HEK293T (cell line): ENCODE measurements around the gene RAB3A.
A peak's percentile ranks its signal among the peaks of the same experiment; 100 is the strongest.

Source experiments
- CTCF ChIA-PET: fragments of 350-600 bp; formaldehyde crosslinking; extraction: SDS; loops from one replicate; lab custom pipeline; 2021; ENCODE audit warnings: antibody characterized with exemption, inconsistent platforms; lab: Yijun Ruan, JAX
- POLR2A ChIA-PET: fragments of 350-600 bp; formaldehyde crosslinking; extraction: SDS; loops from one replicate; lab custom pipeline; 2020; ENCODE audit warnings: antibody characterized with exemption, inconsistent platforms; lab: Yijun Ruan, JAX
- DNase-seq: peaks from one replicate; pipeline ENCODE4 v3.0.0; 2012; ENCODE audit warnings: mixed read lengths; ENCODE audit errors: extremely low spot score
- ARNT ChIP-seq: fragments of 450-650 bp; IDR thresholded peaks from 2 replicates; pipeline ENCODE4 v1.6.1; 2017; ENCODE audit warnings: mild to moderate bottlenecking
- BHLHE40 ChIP-seq: fragments of 450-650 bp; IDR thresholded peaks from 2 replicates; pipeline ENCODE4 v1.6.1; 2016; ENCODE audit warnings: mild to moderate bottlenecking, moderate library complexity, borderline replicate concordance
- CTBP1 ChIP-seq: fragments of 450-650 bp; IDR thresholded peaks from 2 replicates; pipeline ENCODE4 v1.6.1; 2016; ENCODE audit warnings: borderline replicate concordance
- ELF4 ChIP-seq: fragments of 450-650 bp; IDR thresholded peaks from 2 replicates; pipeline ENCODE4 v1.6.1; 2017; ENCODE audit warnings: antibody characterized with exemption
- FOXA1 ChIP-seq: fragments of 450-650 bp; IDR thresholded peaks from 2 replicates; pipeline ENCODE4 v1.6.1; 2016; ENCODE audit warnings: mild to moderate bottlenecking
- FOXK2 ChIP-seq: fragments of 450-650 bp; IDR thresholded peaks from 2 replicates; pipeline ENCODE4 v1.6.1; 2016; ENCODE audit warnings: mild to moderate bottlenecking
- FOXM1 ChIP-seq: fragments of 450-650 bp; IDR thresholded peaks from 2 replicates; pipeline ENCODE4 v1.6.1; 2017; ENCODE audit warnings: mild to moderate bottlenecking, borderline replicate concordance
- HDGF ChIP-seq: fragments of 450-650 bp; IDR thresholded peaks from 2 replicates; pipeline ENCODE4 v1.6.1; 2017; ENCODE audit warnings: antibody characterized with exemption, borderline replicate concordance
- L3MBTL2 ChIP-seq: fragments of 450-650 bp; conservative IDR thresholded peaks from 2 replicates; pipeline ENCODE4 v1.6.1; 2016; ENCODE audit warnings: mild to moderate bottlenecking
- LEF1 ChIP-seq: fragments of 450-650 bp; IDR thresholded peaks from 2 replicates; pipeline ENCODE4 v1.6.1; 2017; ENCODE audit warnings: mild to moderate bottlenecking, borderline replicate concordance
- NFRKB ChIP-seq: fragments of 450-650 bp; IDR thresholded peaks from 2 replicates; pipeline ENCODE4 v1.6.1; 2016; ENCODE audit warnings: mild to moderate bottlenecking, moderate library complexity
- PKNOX1 ChIP-seq: fragments of 450-650 bp; IDR thresholded peaks from 2 replicates; pipeline ENCODE4 v1.6.1; 2016
- SP1 ChIP-seq: fragments of 450-650 bp; IDR thresholded peaks from 2 replicates; pipeline ENCODE4 v1.6.1; 2017
- SUZ12 ChIP-seq: fragments of 450-650 bp; IDR thresholded peaks from 2 replicates; pipeline ENCODE4 v1.6.1; 2016; ENCODE audit warnings: mild to moderate bottlenecking
- TARDBP ChIP-seq: fragments of 450-650 bp; IDR thresholded peaks from 2 replicates; pipeline ENCODE4 v1.6.1; 2016
- ZNF384 ChIP-seq: fragments of 450-650 bp; IDR thresholded peaks from 2 replicates; pipeline ENCODE4 v1.6.1; 2016

The RAB3A gene

GRCh38 chr19:18204394-18205199, 755 bp upstream of the RAB3A start:
- CTCF ChIA-PET, result interaction anchor here (0.8 to 3.9 kb wide), 4 partner anchors 10 to 91 kb away, joined by 3 to 30 read pairs (median 4); no protein-coding TSS in a partner anchor
- no peak for DNase-seq
- POLR2A ChIA-PET, result interaction anchor here (0.6 to 3.2 kb wide), 10 partner anchors 9 to 140 kb away, joined by 3 to 22 read pairs (median 4); partner anchors contain the start of genes JUND and MPV17L2
- no peak for TF ChIP-seq ZNF384
- peak; percentile 77; the same call in 1 of the 2 replicates for TF ChIP-seq FOXM1

- ChIA-PET CTCF (interaction anchor here (1.2 to 3.9 kb wide), 2 partner anchors 9 to 48 kb away, joined by 3 to 30 read pairs; no protein-coding TSS in a partner anchor), POLR2A (interaction anchor here (1.0 to 3.2 kb wide), 6 partner anchors 7 to 139 kb away, joined by 3 to 22 read pairs (median 8); partner anchors contain the start of gene JUND)
- DNase-seq, result no peak
- TF ChIP-seq HDGF (no peak), TARDBP (peak; percentile 95), SP1 (no peak), LEF1 (no peak), FOXA1 (no peak), ZNF384 (no peak)
These were observed 407 bp downstream of the RAB3A start for GRCh38 chr19:18203408-18203862.

- DNase-seq, result no peak
- TF ChIP-seq CTBP1, result no peak
- no peak for TF ChIP-seq BHLHE40
- peak; percentile 89 for TF ChIP-seq L3MBTL2
- TF ChIP-seq HDGF, result no peak
- TF ChIP-seq ELF4, result no peak
- peak; percentile 41 for TF ChIP-seq PKNOX1
- ChIA-PET POLR2A (no interaction called here), CTCF (no interaction called here)
These were observed 949 bp downstream of the RAB3A start for GRCh38 chr19:18202778-18203407.

GRCh38 chr19:18202397-18202777, 1.5 kb downstream of the RAB3A start:
- ChIA-PET POLR2A (no interaction called here), CTCF (no interaction called here)
- no peak for DNase-seq
- TF ChIP-seq CTBP1, result no peak
- no peak for TF ChIP-seq HDGF
- TF ChIP-seq SUZ12, result no peak
- no peak for TF ChIP-seq ZNF384
- no peak for TF ChIP-seq LEF1

GRCh38 chr19:18198374-18198773, 5.5 kb downstream of the RAB3A start:
- ChIA-PET CTCF (interaction anchor here (1.0 kb wide), 1 partner anchor 30 kb away, joined by 3 read pairs; no protein-coding TSS in a partner anchor), POLR2A (interaction anchor here (1.4 kb wide), 1 partner anchor 131 kb away, joined by 3 read pairs; no protein-coding TSS in a partner anchor)
- DNase-seq, result no peak
- TF ChIP-seq TARDBP (no peak), FOXM1 (no peak), SP1 (no peak), L3MBTL2 (no peak), PKNOX1 (no peak), FOXA1 (no peak), CTBP1 (no peak), ELF4 (no peak), ARNT (no peak), FOXK2 (no peak)

- ChIA-PET CTCF (interaction anchor here (1.0 kb wide), 1 partner anchor 30 kb away, joined by 3 read pairs; no protein-coding TSS in a partner anchor), POLR2A (no interaction called here)
- DNase-seq, result no peak
- TF ChIP-seq CTBP1, result no peak
- TF ChIP-seq FOXK2, result no peak
- no peak for TF ChIP-seq NFRKB
- no peak for TF ChIP-seq L3MBTL2
- no peak for TF ChIP-seq HDGF
- TF ChIP-seq SP1, result no peak
- no peak for TF ChIP-seq TARDBP
- no peak for TF ChIP-seq PKNOX1
- TF ChIP-seq LEF1, result no peak
- TF ChIP-seq ARNT, result no peak
- no peak for TF ChIP-seq ZNF384
- no peak for TF ChIP-seq SUZ12
- no peak for TF ChIP-seq ELF4
- no peak for TF ChIP-seq FOXA1
- TF ChIP-seq BHLHE40, result no peak
- TF ChIP-seq FOXM1, result no peak
These were observed 5.9 kb downstream of the RAB3A start for GRCh38 chr19:18197941-18198340.
